GM13977 (cell line): ENCODE measurements around the gene ACOXL.
A peak's percentile ranks its signal among the peaks of the same experiment; 100 is the strongest.
"Not testable (repeated sequence)": the region's sequence is repeated elsewhere in the genome, so short reads cannot be mapped to it uniquely, and the experiment has no call there.

Source experiments
- DNase-seq: peaks from one replicate; pipeline ENCODE4 v3.0.0; 2012; ENCODE audit warnings: low spot score
- CTCF ChIP-seq: IDR thresholded peaks from 2 replicates; pipeline ENCODE4 v1.5.1; 2012; ENCODE audit warnings: mild to moderate bottlenecking, control low read depth; ENCODE audit not compliant: insufficient read depth; ENCODE audit errors: extremely low read depth, missing control alignments
- in situ Hi-C: fragments of 300-500 bp; cut with MboI; formaldehyde crosslinking; loops from one replicate; pipeline ENCODE4 v1.12.0; 2022; ENCODE audit warnings: low sequenced_read_pairs, low pct_unique_long_range_greater_than_20kb, mixed read lengths, inconsistent platforms; ENCODE audit not compliant: unreplicated experiment

ACOXL gene

GRCh38 chr2:110732422-110733413, at the start of gene ACOXL:
ACOXL (plus strand) TSS chr2:110732573; CDS start chr2:110768390, 35,817 bp downstream.
- DNase-seq: peak; percentile 35
- no peak for TF ChIP-seq CTCF
- in situ Hi-C loops: no loop called here

GRCh38 chr2:110682872-110683271, 49.5 kb upstream of the ACOXL start:
- no peak for TF ChIP-seq CTCF

GRCh38 chr2:110687775-110688484, 44.4 kb upstream of the ACOXL start:
- DNase-seq, in situ Hi-C loops: not testable (repeated sequence)

More at GRCh38 chr2:110682872-110683271, 49.5 kb upstream of the ACOXL start:
- in situ Hi-C loops: no loop called here
- no peak for DNase-seq

- DNase-seq: no peak
- in situ Hi-C loops: no loop called here
Measured at GRCh38 chr2:110688594-110689091, 43.7 kb upstream of the ACOXL start.

GRCh38 chr2:110690083-110690965, 42.0 kb upstream of the ACOXL start:
- in situ Hi-C loops: no loop called here
- no peak for TF ChIP-seq CTCF
- no peak for DNase-seq

More at GRCh38 chr2:110688594-110689091, 43.7 kb upstream of the ACOXL start:
- no peak for TF ChIP-seq CTCF

- DNase-seq: no peak
- in situ Hi-C loops: no loop called here
- no peak for TF ChIP-seq CTCF
Measured at GRCh38 chr2:110691612-110692258, 40.6 kb upstream of the ACOXL start.

- in situ Hi-C loops: not testable (repeated sequence)
Measured at GRCh38 chr2:110695146-110695898, 37.1 kb upstream of the ACOXL start.

GRCh38 chr2:110698253-110698652, 34.1 kb upstream of the ACOXL start:
- not testable (repeated sequence) for DNase-seq

More at GRCh38 chr2:110695146-110695898, 37.1 kb upstream of the ACOXL start:
- not testable (repeated sequence) for DNase-seq

More at GRCh38 chr2:110698253-110698652, 34.1 kb upstream of the ACOXL start:
- in situ Hi-C loops: not testable (repeated sequence)
